ENCODE data around the gene CAPNS1.

DNA sequence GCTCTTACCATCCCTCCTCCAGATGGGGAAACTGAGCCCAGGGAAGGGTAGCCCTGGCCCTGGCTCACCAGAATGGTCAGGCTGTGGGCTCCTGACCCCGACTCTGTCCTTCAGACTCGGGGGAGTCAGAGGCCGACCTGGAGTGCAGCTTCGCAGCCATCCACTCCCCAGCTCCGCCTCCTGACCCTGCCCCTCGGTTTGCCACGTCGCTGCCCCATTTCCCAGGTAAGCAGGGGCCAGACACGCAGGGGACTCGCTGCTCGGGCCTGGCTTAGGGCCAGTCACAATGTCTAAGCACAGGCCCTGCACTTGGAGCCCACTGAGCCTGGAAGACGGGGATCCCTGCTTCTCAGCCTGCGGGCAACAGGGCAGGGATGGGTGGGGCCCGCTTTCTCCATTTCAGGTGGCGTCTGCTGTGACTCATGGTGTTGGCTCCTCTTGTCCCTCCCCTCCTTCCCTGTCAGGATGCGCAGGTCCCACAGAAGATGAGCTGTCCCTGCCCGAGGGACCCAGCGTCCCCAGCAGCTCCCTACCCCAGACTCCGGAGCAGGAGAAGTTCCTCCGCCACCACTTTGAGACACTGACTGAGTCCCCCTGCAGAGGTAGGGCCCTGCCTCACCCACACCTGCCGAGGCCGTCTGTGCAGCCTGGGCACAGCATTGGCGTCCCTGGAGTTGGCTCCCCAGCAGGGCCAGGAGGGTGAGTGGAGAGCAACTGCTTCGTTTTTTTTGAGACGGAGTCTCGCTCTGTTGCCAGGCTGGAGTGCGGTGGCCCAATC is 38.1 kb upstream of the CAPNS1 start:
- no peak for TF ChIP-seq RAD21 (IDR thresholded peaks at IDR 0.05)
- TF ChIP-seq SP1 (IDR thresholded peaks at IDR 0.05) = no peak
- TF ChIP-seq, protein P1, sequence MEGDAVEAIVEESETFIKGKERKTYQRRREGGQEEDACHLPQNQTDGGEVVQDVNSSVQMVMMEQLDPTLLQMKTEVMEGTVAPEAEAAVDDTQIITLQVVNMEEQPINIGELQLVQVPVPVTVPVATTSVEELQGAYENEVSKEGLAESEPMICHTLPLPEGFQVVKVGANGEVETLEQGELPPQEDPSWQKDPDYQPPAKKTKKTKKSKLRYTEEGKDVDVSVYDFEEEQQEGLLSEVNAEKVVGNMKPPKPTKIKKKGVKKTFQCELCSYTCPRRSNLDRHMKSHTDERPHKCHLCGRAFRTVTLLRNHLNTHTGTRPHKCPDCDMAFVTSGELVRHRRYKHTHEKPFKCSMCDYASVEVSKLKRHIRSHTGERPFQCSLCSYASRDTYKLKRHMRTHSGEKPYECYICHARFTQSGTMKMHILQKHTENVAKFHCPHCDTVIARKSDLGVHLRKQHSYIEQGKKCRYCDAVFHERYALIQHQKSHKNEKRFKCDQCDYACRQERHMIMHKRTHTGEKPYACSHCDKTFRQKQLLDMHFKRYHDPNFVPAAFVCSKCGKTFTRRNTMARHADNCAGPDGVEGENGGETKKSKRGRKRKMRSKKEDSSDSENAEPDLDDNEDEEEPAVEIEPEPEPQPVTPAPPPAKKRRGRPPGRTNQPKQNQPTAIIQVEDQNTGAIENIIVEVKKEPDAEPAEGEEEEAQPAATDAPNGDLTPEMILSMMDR (IDR thresholded peaks at IDR 0.05; ENCODE audit: low read depth, low read length, missing input control) = no peak
- TF ChIP-seq EGR1 (IDR thresholded peaks at IDR 0.05; ENCODE audit: low read depth in 2 of 2) = no peak
- TF ChIP-seq, protein P2, sequence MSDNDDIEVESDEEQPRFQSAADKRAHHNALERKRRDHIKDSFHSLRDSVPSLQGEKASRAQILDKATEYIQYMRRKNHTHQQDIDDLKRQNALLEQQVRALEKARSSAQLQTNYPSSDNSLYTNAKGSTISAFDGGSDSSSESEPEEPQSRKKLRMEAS (IDR thresholded peaks at IDR 0.05) = no peak
- no peak for TF ChIP-seq TAF1 (conservative IDR thresholded peaks at IDR 0.05)
- TF ChIP-seq, protein P3, sequence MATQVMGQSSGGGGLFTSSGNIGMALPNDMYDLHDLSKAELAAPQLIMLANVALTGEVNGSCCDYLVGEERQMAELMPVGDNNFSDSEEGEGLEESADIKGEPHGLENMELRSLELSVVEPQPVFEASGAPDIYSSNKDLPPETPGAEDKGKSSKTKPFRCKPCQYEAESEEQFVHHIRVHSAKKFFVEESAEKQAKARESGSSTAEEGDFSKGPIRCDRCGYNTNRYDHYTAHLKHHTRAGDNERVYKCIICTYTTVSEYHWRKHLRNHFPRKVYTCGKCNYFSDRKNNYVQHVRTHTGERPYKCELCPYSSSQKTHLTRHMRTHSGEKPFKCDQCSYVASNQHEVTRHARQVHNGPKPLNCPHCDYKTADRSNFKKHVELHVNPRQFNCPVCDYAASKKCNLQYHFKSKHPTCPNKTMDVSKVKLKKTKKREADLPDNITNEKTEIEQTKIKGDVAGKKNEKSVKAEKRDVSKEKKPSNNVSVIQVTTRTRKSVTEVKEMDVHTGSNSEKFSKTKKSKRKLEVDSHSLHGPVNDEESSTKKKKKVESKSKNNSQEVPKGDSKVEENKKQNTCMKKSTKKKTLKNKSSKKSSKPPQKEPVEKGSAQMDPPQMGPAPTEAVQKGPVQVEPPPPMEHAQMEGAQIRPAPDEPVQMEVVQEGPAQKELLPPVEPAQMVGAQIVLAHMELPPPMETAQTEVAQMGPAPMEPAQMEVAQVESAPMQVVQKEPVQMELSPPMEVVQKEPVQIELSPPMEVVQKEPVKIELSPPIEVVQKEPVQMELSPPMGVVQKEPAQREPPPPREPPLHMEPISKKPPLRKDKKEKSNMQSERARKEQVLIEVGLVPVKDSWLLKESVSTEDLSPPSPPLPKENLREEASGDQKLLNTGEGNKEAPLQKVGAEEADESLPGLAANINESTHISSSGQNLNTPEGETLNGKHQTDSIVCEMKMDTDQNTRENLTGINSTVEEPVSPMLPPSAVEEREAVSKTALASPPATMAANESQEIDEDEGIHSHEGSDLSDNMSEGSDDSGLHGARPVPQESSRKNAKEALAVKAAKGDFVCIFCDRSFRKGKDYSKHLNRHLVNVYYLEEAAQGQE (IDR thresholded peaks at IDR 0.05) = no peak
- TF ChIP-seq, protein P4, sequence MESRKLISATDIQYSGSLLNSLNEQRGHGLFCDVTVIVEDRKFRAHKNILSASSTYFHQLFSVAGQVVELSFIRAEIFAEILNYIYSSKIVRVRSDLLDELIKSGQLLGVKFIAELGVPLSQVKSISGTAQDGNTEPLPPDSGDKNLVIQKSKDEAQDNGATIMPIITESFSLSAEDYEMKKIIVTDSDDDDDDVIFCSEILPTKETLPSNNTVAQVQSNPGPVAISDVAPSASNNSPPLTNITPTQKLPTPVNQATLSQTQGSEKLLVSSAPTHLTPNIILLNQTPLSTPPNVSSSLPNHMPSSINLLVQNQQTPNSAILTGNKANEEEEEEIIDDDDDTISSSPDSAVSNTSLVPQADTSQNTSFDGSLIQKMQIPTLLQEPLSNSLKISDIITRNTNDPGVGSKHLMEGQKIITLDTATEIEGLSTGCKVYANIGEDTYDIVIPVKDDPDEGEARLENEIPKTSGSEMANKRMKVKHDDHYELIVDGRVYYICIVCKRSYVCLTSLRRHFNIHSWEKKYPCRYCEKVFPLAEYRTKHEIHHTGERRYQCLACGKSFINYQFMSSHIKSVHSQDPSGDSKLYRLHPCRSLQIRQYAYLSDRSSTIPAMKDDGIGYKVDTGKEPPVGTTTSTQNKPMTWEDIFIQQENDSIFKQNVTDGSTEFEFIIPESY (IDR thresholded peaks at IDR 0.05) = no peak
- TF ChIP-seq YY1 (IDR thresholded peaks at IDR 0.05) = no peak
- no peak for TF ChIP-seq GABPA (IDR thresholded peaks at IDR 0.05 in 1 of 2, conservative IDR thresholded peaks at IDR 0.05 in 1 of 2)
- TF ChIP-seq, protein P5, sequence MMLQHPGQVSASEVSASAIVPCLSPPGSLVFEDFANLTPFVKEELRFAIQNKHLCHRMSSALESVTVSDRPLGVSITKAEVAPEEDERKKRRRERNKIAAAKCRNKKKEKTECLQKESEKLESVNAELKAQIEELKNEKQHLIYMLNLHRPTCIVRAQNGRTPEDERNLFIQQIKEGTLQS (IDR thresholded peaks at IDR 0.05) = no peak
